Measurements from ENCODE around the gene BARX2.

DNA sequence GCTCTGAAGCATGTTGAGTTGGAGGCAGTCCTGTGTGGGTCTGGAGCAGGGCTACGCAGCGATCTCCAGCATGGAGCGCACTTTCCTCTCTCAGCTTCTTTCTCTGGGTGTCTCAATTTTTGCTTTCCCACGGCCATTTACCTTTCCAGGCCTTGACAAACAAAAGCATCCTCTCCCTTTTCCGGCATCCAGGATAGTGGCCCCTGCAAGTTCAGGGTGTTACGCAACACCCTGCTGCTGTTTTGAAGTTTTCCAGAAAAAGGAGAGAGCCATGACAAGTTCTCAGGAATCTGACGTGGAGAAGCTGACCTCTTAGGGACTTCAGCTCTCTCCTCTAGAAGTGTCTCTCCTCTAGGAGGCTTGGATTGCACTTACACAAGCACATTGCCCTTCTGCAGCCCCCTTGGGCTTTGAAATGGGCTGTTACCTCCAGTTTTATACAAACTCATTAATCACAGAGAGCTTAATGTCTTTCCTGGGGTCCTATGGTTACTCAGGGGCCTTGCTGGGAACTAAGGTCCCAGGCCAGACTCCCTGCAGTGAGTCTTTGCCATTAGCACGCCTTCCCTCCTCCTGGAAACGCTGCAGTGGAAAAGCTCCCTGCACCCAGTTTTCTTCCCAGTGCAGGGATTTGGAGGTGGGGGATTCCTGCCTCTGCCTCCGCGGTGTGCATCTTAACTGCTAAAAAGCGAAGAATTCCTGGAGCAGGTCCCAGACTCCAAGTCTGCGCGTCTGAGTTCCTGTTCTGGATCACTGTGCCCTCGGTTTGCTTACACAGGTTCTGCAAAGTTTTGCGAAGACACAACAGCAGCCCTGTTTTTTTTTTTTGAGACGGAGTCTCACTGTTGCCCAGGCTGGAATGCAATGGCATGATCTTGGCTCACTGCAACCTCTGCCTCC lies 80.4 kb downstream of the BARX2 start:
- TF ChIP-seq REST (tag by site-specific recombination; IDR thresholded peaks at IDR 0.05): no peak
- TF ChIP-seq, protein P1, sequence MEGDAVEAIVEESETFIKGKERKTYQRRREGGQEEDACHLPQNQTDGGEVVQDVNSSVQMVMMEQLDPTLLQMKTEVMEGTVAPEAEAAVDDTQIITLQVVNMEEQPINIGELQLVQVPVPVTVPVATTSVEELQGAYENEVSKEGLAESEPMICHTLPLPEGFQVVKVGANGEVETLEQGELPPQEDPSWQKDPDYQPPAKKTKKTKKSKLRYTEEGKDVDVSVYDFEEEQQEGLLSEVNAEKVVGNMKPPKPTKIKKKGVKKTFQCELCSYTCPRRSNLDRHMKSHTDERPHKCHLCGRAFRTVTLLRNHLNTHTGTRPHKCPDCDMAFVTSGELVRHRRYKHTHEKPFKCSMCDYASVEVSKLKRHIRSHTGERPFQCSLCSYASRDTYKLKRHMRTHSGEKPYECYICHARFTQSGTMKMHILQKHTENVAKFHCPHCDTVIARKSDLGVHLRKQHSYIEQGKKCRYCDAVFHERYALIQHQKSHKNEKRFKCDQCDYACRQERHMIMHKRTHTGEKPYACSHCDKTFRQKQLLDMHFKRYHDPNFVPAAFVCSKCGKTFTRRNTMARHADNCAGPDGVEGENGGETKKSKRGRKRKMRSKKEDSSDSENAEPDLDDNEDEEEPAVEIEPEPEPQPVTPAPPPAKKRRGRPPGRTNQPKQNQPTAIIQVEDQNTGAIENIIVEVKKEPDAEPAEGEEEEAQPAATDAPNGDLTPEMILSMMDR (tag by site-specific recombination; IDR thresholded peaks at IDR 0.05): no peak
- no peak for TF ChIP-seq HOXC10 (CRISPR knock-in tag; IDR thresholded peaks at IDR 0.05)
- TF ChIP-seq, protein P2, sequence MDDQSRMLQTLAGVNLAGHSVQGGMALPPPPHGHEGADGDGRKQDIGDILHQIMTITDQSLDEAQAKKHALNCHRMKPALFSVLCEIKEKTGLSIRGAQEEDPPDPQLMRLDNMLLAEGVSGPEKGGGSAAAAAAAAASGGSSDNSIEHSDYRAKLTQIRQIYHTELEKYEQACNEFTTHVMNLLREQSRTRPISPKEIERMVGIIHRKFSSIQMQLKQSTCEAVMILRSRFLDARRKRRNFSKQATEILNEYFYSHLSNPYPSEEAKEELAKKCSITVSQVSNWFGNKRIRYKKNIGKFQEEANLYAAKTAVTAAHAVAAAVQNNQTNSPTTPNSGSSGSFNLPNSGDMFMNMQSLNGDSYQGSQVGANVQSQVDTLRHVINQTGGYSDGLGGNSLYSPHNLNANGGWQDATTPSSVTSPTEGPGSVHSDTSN (CRISPR knock-in tag; IDR thresholded peaks at IDR 0.05): no peak
- TF ChIP-seq ZNF792 (tag by site-specific recombination; IDR thresholded peaks at IDR 0.05): no peak
- TF ChIP-seq REPIN1 (tag by site-specific recombination; IDR thresholded peaks at IDR 0.05; ENCODE audit: low read depth): no peak
- TF ChIP-seq TSHZ1 (tag by site-specific recombination; IDR thresholded peaks at IDR 0.05; ENCODE audit: borderline replicate concordance): no peak
- TF ChIP-seq ZNF16 (tag by site-specific recombination; IDR thresholded peaks at IDR 0.05; ENCODE audit: low read depth): no peak
- no peak for TF ChIP-seq YY1 (tag by site-specific recombination; IDR thresholded peaks at IDR 0.05)
- TF ChIP-seq HOXA7 (CRISPR knock-in tag; IDR thresholded peaks at IDR 0.05; ENCODE audit: borderline replicate concordance): no peak
- TF ChIP-seq ZNF398 (tag by site-specific recombination; IDR thresholded peaks at IDR 0.05): no peak

Measured in HEK293 (cell line).